GM12878 (cell line): Measurements from ENCODE around the gene RPS8. TPM values are rescaled to one million over a fixed set of nuclear protein-coding genes. Genes with fewer than 3 reads are reported as not detected.

Experiments
- ATF7 ChIP-seq: fragments of 450-650 bp; IDR thresholded peaks from 2 replicates; pipeline ENCODE4 v1.6.1; 2016; ENCODE audit warnings: low read depth, mild to moderate bottlenecking
- BCL11A ChIP-seq: IDR thresholded peaks from 2 replicates; pipeline ENCODE4 v1.6.1; 2011; ENCODE audit warnings: low read depth, low read length
- CEBPB ChIP-seq, 2 experiments: fragments of 150-350 bp in 1 of 2; IDR thresholded peaks; 2 replicates each; pipeline ENCODE4 v1.6.1; 2012 to 2014; ENCODE audit warnings: low read depth in 2 of 2, low read length in 2 of 2, borderline replicate concordance in 1 of 2, inconsistent platforms in 1 of 2
- CHD2 ChIP-seq: IDR thresholded peaks from 2 replicates; pipeline ENCODE4 v1.6.1; 2011; ENCODE audit warnings: low read depth, low read length, improper control_type of control experiment, borderline replicate concordance
- CHD4 ChIP-seq: fragments of 200-600 bp; sonication (generic); IDR thresholded peaks from 2 replicates; pipeline ENCODE4 v1.6.1; 2016; ENCODE audit warnings: mild to moderate bottlenecking
- DPF2 ChIP-seq: fragments of 450-650 bp; IDR thresholded peaks from 2 replicates; pipeline ENCODE4 v1.6.1; 2017; ENCODE audit warnings: mild to moderate bottlenecking
- EZH2 ChIP-seq: IDR thresholded peaks from 2 replicates; pipeline ENCODE4 v1.6.1; 2012; ENCODE audit warnings: low read depth, mild to moderate bottlenecking, control low read depth, inconsistent platforms, low read length, borderline replicate concordance; ENCODE audit not compliant: control insufficient read depth
- FOXK2 ChIP-seq: fragments of 450-650 bp; IDR thresholded peaks from 2 replicates; pipeline ENCODE4 v1.6.1; 2017; ENCODE audit warnings: mild to moderate bottlenecking, moderate library complexity
- HDAC6 ChIP-seq: fragments of 200-600 bp; sonication (generic); IDR thresholded peaks from one replicate; pipeline ENCODE4 v1.8.0; 2017; ENCODE audit warnings: antibody characterized with exemption; ENCODE audit not compliant: unreplicated experiment
- MTA2 ChIP-seq: fragments of 450-650 bp; IDR thresholded peaks from 2 replicates; pipeline ENCODE4 v1.6.1; 2016; ENCODE audit warnings: low read depth, mild to moderate bottlenecking, moderate library complexity
- NFIC ChIP-seq: IDR thresholded peaks from 2 replicates; pipeline ENCODE4 v1.6.1; 2012; ENCODE audit warnings: low read depth, mild to moderate bottlenecking, inconsistent platforms, low read length, moderate library complexity
- RCOR1 ChIP-seq: conservative IDR thresholded peaks from 2 replicates; pipeline ENCODE4 v1.6.1; 2012; ENCODE audit warnings: low read depth, low read length, improper control_type of control experiment
- RFX5 ChIP-seq: IDR thresholded peaks from 2 replicates; pipeline ENCODE4 v1.6.1; 2011; ENCODE audit warnings: low read depth, low read length, improper control_type of control experiment
- SIN3A ChIP-seq: IDR thresholded peaks from 2 replicates; pipeline ENCODE4 v1.6.1; 2012; ENCODE audit warnings: low read depth, low read length, improper control_type of control experiment
- STAT1 ChIP-seq: fragments of 450-650 bp; conservative IDR thresholded peaks from 2 replicates; pipeline ENCODE4 v1.6.1; 2014; ENCODE audit warnings: antibody characterized with exemption, mild to moderate bottlenecking
- ZNF24 ChIP-seq: fragments of 450-650 bp; IDR thresholded peaks from 2 replicates; pipeline ENCODE4 v1.6.1; 2017; ENCODE audit warnings: antibody characterized with exemption, mild to moderate bottlenecking
- polyA plus RNA-seq, 11 experiments: library from polyadenylated mRNA; depleted of rRNA in 4 of 11; unstranded in 6 of 11; stranded (reverse) in 5 of 11; fragments of >200 nt; fragmentation: Nextera tagmentation in 4 of 11; fragmentation: Illumina TruSeq in 1 of 11; extraction: Ambion mirVana in 4 of 11; extraction: Trizol in 1 of 11; gene quantifications; 1 replicate in 1 of 11; 2 replicates in 10 of 11; pipeline versions ENCODE4 v1.2.1 to v1.2.3, GENCODE V29; 2011 to 2016; ENCODE audit warnings: inconsistent platforms in 2 of 11, missing spikeins in 2 of 11, low read depth in 1 of 11
- total RNA-seq, 4 experiments: library from RNA; depleted of rRNA in 3 of 4; stranded (reverse); fragments of >200 nt in 3 of 4; fragmentation: Illumina TruSeq in 1 of 4; extraction: Trizol in 1 of 4; gene quantifications; 2 replicates each; pipeline versions ENCODE4 v1.2.1 to v1.2.3, GENCODE V29; 2013 to 2021
- TF ChIP-seq, protein P1 (sequence below): fragments of 450-650 bp; conservative IDR thresholded peaks from 2 replicates; pipeline ENCODE4 v1.6.1; 2017; ENCODE audit warnings: mild to moderate bottlenecking, moderate library complexity
- TF ChIP-seq, protein P2 (sequence below): fragments of 450-650 bp; IDR thresholded peaks from 2 replicates; pipeline ENCODE4 v1.6.1; 2016; ENCODE audit warnings: mild to moderate bottlenecking
- TF ChIP-seq, protein P3 (sequence below): fragments of 450-650 bp; IDR thresholded peaks from 2 replicates; pipeline ENCODE4 v1.6.1; 2016; ENCODE audit warnings: mild to moderate bottlenecking, moderate library complexity, borderline replicate concordance
- TF ChIP-seq, protein P4 (sequence below): fragments of 450-650 bp; IDR thresholded peaks from 2 replicates; pipeline ENCODE4 v1.6.1; 2018; ENCODE audit warnings: mild to moderate bottlenecking, low read depth, moderate library complexity; ENCODE audit not compliant: partially characterized antibody

Gene RPS8
- total and polyA plus RNA-seq, 10 of the 15 experiments (the other 5 are each of a cell fraction or from before 2014, with no cell fraction given): 1,296 to 3,461 (median 2,877) TPM

DNA sequence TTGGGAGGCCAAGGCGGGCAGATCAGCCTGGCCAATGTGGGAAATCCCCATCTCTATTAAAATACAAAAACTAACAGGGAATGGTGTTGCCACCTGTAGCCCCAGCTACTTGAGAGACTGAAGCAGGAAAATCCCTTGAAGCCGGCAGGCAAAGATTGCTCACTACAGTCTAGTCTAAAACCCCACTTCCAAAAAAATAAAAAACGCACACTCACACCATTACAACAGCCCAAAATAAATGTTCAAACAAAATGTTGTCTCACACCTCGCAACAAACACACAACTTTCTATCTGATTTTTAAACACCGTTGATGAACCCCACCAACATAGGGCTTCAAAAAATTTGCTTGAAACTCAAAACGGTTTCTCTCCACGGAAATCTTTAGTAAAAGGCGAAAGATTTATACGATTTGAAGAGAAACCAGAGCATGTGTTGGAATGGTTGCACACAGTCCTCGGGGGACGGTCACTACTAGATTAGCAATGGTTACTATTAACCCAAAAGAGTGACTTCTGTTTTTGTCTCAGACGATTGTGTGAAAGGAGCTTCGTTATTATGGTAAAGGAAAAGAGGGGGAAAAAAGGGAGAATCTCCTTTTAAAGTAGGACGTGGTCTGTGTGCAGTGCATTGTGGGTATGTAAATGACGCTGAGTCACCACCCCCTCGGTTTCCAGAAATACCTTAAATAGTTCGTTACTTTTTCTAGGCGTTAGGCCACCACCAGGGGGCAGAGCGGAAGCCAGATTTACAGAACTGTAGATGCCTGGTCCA, 44.4 kb upstream of the RPS8 start, which contains the start of gene RNU5D-1 (continued):
- TF ChIP-seq, protein P1, sequence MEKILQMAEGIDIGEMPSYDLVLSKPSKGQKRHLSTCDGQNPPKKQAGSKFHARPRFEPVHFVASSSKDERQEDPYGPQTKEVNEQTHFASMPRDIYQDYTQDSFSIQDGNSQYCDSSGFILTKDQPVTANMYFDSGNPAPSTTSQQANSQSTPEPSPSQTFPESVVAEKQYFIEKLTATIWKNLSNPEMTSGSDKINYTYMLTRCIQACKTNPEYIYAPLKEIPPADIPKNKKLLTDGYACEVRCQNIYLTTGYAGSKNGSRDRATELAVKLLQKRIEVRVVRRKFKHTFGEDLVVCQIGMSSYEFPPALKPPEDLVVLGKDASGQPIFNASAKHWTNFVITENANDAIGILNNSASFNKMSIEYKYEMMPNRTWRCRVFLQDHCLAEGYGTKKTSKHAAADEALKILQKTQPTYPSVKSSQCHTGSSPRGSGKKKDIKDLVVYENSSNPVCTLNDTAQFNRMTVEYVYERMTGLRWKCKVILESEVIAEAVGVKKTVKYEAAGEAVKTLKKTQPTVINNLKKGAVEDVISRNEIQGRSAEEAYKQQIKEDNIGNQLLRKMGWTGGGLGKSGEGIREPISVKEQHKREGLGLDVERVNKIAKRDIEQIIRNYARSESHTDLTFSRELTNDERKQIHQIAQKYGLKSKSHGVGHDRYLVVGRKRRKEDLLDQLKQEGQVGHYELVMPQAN: peak; percentile 26; the same call in 1 of the 2 replicates
- no peak for TF ChIP-seq SIN3A
- TF ChIP-seq ATF7: peak; percentile 78
- TF ChIP-seq RCOR1: no peak
- TF ChIP-seq MTA2: peak; percentile 52; the same call in 1 of the 2 replicates
- TF ChIP-seq CHD4: no peak
- peak; percentile 40; the same call in 1 of the 2 replicates for TF ChIP-seq CHD2
- peak; percentile 59; the same call in 1 of the 2 replicates for TF ChIP-seq FOXK2
- peak; percentile 98 for TF ChIP-seq NFIC
- 0 out of 2 replicates have a peak, but pooled peaks have one; percentile 32 for TF ChIP-seq DPF2
- TF ChIP-seq, protein P2, sequence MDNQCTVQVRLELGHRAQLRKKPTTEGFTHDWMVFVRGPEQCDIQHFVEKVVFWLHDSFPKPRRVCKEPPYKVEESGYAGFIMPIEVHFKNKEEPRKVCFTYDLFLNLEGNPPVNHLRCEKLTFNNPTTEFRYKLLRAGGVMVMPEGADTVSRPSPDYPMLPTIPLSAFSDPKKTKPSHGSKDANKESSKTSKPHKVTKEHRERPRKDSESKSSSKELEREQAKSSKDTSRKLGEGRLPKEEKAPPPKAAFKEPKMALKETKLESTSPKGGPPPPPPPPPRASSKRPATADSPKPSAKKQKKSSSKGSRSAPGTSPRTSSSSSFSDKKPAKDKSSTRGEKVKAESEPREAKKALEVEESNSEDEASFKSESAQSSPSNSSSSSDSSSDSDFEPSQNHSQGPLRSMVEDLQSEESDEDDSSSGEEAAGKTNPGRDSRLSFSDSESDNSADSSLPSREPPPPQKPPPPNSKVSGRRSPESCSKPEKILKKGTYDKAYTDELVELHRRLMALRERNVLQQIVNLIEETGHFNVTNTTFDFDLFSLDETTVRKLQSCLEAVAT: peak; percentile 96
- peak; percentile 92 for TF ChIP-seq HDAC6
- TF ChIP-seq, protein P3, sequence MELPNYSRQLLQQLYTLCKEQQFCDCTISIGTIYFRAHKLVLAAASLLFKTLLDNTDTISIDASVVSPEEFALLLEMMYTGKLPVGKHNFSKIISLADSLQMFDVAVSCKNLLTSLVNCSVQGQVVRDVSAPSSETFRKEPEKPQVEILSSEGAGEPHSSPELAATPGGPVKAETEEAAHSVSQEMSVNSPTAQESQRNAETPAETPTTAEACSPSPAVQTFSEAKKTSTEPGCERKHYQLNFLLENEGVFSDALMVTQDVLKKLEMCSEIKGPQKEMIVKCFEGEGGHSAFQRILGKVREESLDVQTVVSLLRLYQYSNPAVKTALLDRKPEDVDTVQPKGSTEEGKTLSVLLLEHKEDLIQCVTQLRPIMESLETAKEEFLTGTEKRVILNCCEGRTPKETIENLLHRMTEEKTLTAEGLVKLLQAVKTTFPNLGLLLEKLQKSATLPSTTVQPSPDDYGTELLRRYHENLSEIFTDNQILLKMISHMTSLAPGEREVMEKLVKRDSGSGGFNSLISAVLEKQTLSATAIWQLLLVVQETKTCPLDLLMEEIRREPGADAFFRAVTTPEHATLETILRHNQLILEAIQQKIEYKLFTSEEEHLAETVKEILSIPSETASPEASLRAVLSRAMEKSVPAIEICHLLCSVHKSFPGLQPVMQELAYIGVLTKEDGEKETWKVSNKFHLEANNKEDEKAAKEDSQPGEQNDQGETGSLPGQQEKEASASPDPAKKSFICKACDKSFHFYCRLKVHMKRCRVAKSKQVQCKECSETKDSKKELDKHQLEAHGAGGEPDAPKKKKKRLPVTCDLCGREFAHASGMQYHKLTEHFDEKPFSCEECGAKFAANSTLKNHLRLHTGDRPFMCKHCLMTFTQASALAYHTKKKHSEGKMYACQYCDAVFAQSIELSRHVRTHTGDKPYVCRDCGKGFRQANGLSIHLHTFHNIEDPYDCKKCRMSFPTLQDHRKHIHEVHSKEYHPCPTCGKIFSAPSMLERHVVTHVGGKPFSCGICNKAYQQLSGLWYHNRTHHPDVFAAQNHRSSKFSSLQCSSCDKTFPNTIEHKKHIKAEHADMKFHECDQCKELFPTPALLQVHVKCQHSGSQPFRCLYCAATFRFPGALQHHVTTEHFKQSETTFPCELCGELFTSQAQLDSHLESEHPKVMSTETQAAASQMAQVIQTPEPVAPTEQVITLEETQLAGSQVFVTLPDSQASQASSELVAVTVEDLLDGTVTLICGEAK: no peak
- TF ChIP-seq, protein P4, sequence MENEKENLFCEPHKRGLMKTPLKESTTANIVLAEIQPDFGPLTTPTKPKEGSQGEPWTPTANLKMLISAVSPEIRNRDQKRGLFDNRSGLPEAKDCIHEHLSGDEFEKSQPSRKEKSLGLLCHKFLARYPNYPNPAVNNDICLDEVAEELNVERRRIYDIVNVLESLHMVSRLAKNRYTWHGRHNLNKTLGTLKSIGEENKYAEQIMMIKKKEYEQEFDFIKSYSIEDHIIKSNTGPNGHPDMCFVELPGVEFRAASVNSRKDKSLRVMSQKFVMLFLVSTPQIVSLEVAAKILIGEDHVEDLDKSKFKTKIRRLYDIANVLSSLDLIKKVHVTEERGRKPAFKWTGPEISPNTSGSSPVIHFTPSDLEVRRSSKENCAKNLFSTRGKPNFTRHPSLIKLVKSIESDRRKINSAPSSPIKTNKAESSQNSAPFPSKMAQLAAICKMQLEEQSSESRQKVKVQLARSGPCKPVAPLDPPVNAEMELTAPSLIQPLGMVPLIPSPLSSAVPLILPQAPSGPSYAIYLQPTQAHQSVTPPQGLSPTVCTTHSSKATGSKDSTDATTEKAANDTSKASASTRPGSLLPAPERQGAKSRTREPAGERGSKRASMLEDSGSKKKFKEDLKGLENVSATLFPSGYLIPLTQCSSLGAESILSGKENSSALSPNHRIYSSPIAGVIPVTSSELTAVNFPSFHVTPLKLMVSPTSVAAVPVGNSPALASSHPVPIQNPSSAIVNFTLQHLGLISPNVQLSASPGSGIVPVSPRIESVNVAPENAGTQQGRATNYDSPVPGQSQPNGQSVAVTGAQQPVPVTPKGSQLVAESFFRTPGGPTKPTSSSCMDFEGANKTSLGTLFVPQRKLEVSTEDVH: no peak
- no peak for TF ChIP-seq RFX5
- TF ChIP-seq CEBPB (IDR thresholded peaks at IDR 0.05; ENCODE audit: borderline replicate concordance in 1 of 2, low read depth in 2 of 2, low read length in 2 of 2): peak in 1 of 2 experiments; percentile 99; a peak in 2 of 4 replicates
- peak; percentile 74 for TF ChIP-seq BCL11A
- no peak for TF ChIP-seq STAT1
- 0 out of 2 replicates have a peak, but pooled peaks have one; percentile 49 for TF ChIP-seq ZNF24
- TF ChIP-seq EZH2: no peak
